Hindlimb muscle (tissue), 1 donor: ENCODE data around the gene MARK4. TPM values are rescaled to one million over a fixed set of nuclear protein-coding genes. Genes with fewer than 3 reads are reported as not detected.

Experiments
- DNase-seq: peaks from one replicate; pipeline ENCODE4 v3.0.0-alpha.2; 2013
- polyA plus RNA-seq: library from polyadenylated mRNA; unstranded; fragments of 120-200 nt; gene quantifications from one replicate; pipeline ENCODE4 v1.2.1, GENCODE V29; 2013; ENCODE audit not compliant: insufficient read length

MARK4 gene
- polyA plus RNA-seq, 1 donor = 39.1 TPM

- DNase-seq = no peak
Measured at GRCh38 chr19:45342911-45343310, 91.8 kb downstream of the MARK4 start.

DNA sequence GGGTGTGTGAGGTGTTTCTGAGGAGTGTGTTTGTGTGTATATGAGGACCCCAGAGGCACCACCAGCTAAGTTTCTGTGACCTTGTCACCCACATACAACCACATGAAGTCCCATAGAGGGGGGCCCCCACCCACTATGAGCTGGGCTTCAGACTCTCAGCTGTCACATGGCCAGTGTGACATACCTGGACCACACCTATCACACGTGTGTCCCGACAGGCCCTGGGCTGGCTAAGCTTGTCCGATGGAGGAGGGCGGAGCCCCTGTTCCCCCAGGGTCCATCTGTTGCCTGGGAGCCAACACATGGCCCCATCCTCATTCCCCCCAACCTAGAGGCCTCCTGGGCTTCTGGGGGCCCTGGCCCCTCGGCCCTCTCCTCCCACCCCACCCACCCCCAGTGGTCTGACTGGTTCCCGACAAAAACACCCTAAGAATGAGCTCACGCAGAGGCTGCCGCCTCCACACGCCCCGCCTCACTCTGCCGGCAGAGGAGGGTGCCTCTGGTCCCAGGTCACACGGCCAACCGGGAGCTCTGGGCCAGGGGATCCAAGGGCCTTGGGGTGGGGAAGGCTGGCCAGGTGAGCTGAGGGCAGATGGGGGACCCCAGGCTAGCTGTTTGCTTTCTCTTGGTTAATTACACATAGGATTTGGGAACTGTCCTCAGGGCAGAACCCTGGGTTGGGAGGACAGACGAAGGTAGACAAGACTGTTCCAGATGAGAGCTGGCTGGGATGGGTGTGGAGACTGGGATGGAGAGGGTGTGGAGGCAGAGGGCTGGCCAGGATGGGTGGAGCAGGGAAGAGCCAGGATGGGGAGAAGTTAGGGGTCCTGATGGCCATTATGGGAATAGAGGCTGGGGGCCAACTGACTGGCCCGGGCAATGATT, 93.8 kb downstream of the MARK4 start:
- no peak for DNase-seq

GRCh38 chr19:45345506-45345860, 94.4 kb downstream of the MARK4 start:
- DNase-seq = no peak

- no peak for DNase-seq
Measured at GRCh38 chr19:45346449-45346848, 95.4 kb downstream of the MARK4 start.

DNA sequence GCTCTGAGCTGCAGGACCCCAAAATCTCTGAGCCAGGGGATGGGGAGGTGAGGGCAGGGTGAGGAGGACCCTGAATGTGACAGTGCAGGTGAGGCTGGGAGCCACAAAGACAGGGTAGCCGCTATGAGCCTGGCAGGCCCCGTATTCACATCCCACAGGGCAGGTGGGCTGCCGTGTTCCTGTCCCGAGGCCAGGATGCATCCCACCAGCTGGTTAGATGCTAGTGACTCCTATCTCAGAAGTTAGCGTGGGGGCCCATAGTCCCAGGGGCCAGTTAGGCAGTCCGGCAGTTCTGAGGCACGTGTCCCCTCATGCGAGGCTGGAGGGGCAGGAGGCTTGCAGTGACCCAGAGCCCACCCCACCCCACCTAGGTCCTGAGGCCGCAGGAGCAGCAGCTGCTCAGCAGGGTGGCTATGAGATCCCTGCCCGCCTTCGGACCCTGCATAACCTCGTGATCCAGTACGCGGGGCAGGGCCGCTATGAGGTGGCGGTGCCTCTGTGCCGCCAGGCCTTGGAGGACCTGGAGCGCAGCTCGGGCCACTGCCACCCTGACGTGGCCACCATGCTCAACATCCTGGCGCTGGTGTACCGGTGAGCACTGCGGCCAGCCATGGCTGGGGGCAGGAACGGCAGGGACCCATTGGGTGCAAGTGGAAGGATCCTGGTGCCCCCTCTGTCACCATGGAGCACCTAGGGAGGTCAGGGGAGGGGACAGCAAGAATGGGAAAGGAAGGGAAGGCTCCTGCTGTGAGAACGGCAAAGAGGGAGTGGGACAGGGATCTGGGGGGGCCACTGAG, 96.7 kb downstream of the MARK4 start:
- DNase-seq = no peak

GRCh38 chr19:45348367-45349125, 97.5 kb downstream of the MARK4 start:
- no peak for DNase-seq

DNA sequence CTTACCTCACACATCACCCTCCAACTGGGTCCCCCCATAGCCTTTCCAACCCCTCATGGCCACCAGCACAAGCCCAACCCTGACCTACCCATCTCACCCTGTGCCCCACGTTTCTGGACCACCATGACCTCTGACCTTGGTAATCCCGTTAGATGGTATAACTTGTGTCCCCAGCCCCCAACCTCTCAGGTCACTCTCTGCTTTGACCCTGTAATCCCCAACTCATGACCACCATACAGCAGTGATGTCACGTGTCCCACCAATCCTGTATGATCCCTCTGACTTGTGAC, 98.0 kb downstream of the MARK4 start:
- no peak for DNase-seq

DNA sequence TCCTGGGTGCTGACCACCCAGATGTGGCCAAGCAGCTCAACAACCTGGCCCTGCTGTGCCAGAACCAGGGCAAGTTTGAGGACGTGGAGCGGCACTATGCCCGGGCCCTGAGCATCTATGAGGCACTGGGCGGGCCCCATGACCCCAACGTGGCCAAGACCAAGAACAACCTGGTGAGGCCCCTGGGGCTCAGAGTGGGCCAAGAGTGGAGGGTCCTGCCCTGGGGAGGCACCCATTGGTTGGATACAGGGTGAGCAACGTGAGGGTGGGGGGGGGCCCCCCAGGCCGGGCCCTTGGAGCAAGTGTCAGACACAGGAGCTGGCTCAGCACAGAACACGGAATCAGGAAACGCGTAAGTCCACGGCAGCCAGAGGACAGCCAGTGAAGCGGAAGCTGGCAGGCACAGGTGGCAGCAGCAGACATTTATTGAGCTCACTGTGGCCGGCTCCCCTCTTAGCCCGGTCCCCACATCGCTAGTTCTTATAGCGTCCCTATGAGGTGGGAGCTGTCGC, 98.4 kb downstream of the MARK4 start:
- DNase-seq = no peak

- DNase-seq = no peak
Measured at GRCh38 chr19:45350477-45351058, 99.5 kb downstream of the MARK4 start.

DNA sequence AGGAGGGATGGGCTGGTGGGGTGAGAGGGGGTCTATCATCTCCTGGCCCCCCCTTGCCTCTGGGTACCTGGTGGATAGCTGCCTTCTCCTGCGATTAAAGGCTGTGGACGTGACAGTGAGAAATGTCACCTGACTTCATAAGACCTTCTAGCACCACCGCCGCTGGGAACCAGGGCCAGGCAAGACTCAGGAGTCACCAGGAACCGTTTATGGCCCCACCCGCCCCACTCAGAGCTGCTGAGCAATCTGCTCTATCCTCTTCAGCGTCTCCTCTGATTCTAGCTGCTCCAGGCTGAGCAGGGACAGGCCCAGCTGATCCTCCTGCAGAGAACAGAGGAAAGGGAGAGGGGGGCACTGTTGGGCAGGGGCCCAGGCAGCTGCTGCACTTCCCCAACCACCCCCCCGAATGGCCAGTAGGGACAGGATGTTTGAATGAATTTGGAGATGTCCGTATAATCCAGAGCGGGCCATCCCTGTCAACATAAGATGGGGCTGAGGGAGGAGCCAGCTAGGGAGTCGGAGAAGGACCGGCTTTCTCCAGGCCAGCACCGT, 100.4 kb downstream of the MARK4 start:
- DNase-seq = no peak

- DNase-seq = no peak
Measured at GRCh38 chr19:45352062-45352461, 101.0 kb downstream of the MARK4 start.

DNA sequence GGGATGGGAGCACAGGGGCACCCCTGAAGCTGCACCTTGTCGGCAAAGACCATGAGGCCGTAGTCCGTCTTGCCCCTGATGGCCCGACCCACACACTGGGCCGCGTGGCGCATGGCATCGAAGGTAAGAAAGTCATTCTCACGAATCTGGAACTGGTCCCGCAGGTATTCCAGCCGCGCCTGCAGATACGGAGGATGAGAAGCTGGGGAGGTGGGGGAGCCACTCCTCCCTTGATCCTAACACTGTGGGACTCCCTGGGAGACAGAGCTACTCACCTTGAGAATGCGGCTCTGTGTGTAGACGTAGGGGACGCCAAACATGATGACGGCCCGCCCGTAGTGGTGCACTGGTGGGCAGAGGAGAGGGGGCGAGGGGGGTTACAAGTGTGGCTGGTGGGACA, 101.4 kb downstream of the MARK4 start:
- no peak for DNase-seq

DNA sequence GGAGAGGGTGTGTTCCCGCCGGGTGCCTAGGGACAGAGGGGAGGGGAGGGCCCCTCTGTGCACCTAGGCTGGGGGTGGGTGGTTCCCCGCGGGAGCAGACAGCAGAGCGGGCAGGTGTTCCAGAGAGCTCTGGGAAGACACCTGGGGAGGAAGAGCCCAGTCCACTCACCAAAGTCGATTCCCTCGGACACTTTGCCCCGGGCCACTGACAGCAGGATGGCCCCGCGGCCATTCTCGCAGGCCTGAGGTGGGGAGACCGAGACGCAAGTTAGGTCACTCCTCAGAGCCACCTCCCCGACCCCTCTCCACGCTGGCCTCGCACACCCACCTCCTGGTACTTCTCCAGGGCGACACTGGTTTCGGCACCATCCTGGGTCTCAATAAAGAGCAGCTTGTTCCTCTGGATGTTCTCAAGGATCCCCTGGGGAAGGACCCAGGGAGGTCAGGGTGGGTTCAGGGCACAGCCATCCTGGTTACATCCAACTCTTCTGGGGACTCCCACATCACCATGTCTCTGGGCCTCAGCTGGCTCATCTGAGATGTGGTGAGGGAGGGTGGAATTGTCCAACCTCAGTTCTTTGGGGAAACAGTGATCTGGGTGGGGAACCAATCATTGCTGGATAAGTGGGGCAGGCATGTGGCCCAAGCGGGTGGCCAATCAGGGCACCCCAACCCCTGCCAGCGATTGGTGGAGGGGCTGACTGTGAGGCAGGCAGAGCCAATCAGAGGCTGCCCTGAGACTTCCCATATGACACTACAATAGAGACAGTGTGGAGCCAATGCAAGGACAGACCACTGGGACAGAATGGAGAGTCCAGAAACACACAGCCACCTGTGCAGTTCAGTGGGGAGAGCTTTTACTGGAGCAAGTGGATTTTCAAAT, 102.1 kb downstream of the MARK4 start:
- DNase-seq = no peak

DNA sequence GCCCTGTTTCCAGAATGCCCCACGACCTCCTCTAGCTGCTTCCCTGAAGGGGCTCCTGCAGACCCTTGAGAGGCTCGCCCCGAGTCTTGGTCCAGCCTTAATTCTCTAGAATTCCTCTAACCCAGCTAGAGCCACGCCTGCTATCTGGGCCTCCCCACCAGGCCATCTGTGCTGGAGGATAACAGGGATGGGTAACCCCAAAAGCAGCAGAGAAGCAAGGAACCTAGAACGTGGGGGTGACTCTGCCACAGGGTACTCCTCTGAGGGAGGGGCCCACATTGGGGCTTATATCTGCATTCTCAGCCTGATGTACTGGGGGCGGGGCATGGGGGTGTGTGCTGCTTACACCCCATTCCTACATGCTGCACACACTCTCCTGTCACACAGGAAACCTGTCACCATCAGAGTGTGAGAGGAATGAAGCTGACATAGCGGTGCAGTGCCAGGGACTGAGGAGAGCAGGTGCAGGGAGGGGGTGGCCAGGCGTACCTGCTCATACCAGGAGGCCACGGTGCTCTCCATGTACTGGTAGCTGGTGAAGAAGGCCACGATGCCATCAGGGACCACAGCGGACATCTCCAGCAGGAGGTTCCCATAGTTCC, 103.3 kb downstream of the MARK4 start:
- DNase-seq = no peak

Other genes with a start within 250 kb of the MARK4 start
- 5.5 TPM for gene RELB, start 249.8 kb upstream of the MARK4 start, polyA plus RNA-seq
- 53.1 TPM for gene CLASRP, start 212.2 kb upstream of the MARK4 start, polyA plus RNA-seq
- gene ZNF296, start 174.8 kb upstream of the MARK4 start, polyA plus RNA-seq = 1.0 TPM
- gene GEMIN7, start 172.0 kb upstream of the MARK4 start, polyA plus RNA-seq = 22.6 TPM
- 24.8 TPM for gene PPP1R37, start 158.1 kb upstream of the MARK4 start, polyA plus RNA-seq
- 0.21 TPM for gene NKPD1, start 90.3 kb upstream of the MARK4 start, polyA plus RNA-seq
- gene TRAPPC6A, start 73.0 kb upstream of the MARK4 start, polyA plus RNA-seq = 24.0 TPM
- gene BLOC1S3, start 72.5 kb upstream of the MARK4 start, polyA plus RNA-seq = 7.6 TPM
- 3.0 TPM for gene EXOC3L2, start 5.9 kb upstream of the MARK4 start, polyA plus RNA-seq
- gene CKM, start 71.6 kb downstream of the MARK4 start, polyA plus RNA-seq = 4,137 TPM
- 0.41 TPM for gene KLC3, start 89.5 kb downstream of the MARK4 start, polyA plus RNA-seq
- gene ERCC2, start 119.3 kb downstream of the MARK4 start, polyA plus RNA-seq = 15.4 TPM
- gene PPP1R13L, start 153.8 kb downstream of the MARK4 start, polyA plus RNA-seq = 5.8 TPM
- 8.5 TPM for gene POLR1G, start 155.4 kb downstream of the MARK4 start, polyA plus RNA-seq
- gene ERCC1, start 172.6 kb downstream of the MARK4 start, polyA plus RNA-seq = 85.9 TPM
- 49.7 TPM for gene FOSB, start 216.7 kb downstream of the MARK4 start, polyA plus RNA-seq
- gene RTN2, start 245.8 kb downstream of the MARK4 start, polyA plus RNA-seq = 165 TPM
- gene PPM1N, start 247.2 kb downstream of the MARK4 start, polyA plus RNA-seq = 1.4 TPM